ENCODE data around the gene RCAN2. TPM values are rescaled to one million over a fixed set of nuclear protein-coding genes. Genes with fewer than 3 reads are reported as not detected.

Gene RCAN2
- total RNA-seq, 1 experiment from 2014 or later: 0.05 TPM

DNA sequence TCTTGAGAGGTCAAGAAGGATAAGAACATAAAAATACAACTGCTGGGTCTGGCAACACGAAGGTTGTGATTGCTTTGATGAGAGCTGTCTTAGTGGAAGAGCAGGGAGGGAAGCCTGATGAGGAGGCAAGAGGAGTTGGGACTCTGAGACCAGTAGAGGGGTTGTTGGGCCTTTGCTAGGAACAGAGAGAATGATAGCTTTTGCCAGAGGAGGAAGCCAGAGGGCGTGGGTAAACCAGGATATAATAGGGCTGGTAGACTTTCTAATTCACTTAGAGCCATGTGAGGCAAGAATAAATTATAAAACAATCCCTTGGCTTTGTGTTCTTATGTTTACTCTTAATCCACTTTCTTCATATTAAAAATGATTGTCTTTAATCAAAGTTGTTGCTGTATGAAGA lies 78.6 kb downstream of the RCAN2 start:
- BruUV-seq (replicated peaks): no TSS peak
- intact Hi-C loops (cut with micrococcal nuclease; ENCODE audit: unreplicated experiment) (no loop called here), in situ Hi-C loops (cut with HindIII; ENCODE audit: low pct_unique_long_range_greater_than_20kb, low sequenced_read_pairs) (no loop called here)
- no peak for TF ChIP-seq TCF7L2 (IDR thresholded peaks at IDR 0.05; ENCODE audit: low read depth, low read length)
- TF ChIP-seq, protein P1, sequence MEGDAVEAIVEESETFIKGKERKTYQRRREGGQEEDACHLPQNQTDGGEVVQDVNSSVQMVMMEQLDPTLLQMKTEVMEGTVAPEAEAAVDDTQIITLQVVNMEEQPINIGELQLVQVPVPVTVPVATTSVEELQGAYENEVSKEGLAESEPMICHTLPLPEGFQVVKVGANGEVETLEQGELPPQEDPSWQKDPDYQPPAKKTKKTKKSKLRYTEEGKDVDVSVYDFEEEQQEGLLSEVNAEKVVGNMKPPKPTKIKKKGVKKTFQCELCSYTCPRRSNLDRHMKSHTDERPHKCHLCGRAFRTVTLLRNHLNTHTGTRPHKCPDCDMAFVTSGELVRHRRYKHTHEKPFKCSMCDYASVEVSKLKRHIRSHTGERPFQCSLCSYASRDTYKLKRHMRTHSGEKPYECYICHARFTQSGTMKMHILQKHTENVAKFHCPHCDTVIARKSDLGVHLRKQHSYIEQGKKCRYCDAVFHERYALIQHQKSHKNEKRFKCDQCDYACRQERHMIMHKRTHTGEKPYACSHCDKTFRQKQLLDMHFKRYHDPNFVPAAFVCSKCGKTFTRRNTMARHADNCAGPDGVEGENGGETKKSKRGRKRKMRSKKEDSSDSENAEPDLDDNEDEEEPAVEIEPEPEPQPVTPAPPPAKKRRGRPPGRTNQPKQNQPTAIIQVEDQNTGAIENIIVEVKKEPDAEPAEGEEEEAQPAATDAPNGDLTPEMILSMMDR (IDR thresholded peaks at IDR 0.05): no peak; the same call in 1 of the 2 replicates
- no peak for TF ChIP-seq REST (IDR thresholded peaks at IDR 0.05; ENCODE audit: insufficient read depth in 1 of 2, low read depth in 2 of 2, low read length in 1 of 2)
- TF ChIP-seq SIN3A (IDR thresholded peaks at IDR 0.05; ENCODE audit: borderline replicate concordance, insufficient read depth, low read depth, low read length): no peak
- TF ChIP-seq POLR2AphosphoS5 (IDR thresholded peaks at IDR 0.05; ENCODE audit: low read depth, low read length): no peak
- H3K36me3 ChIP-seq (ENCODE audit: control insufficient read depth, insufficient read depth, low read length): no peaks in the 10 kb centered on the region
- no peaks in the 10 kb centered on the region for H3K9me3 ChIP-seq (ENCODE audit: control insufficient read depth, insufficient read depth, low read depth, low read length)
- H3K4me1 ChIP-seq (ENCODE audit: control insufficient read depth, insufficient read depth, low read length): no peaks in the 10 kb centered on the region
- ATAC-seq (no peak), DNase-seq (ENCODE audit: low read depth, low spot score) (no peak)
- no peaks in the 10 kb centered on the region for H3K27me3 ChIP-seq (ENCODE audit: control insufficient read depth, insufficient read depth, low read length)
- ChIA-PET POLR2A (no interaction called here), CTCF (interaction anchor here (0.6 to 0.9 kb wide), 2 partner anchors 85 to 322 kb away, joined by 5 to 14 read pairs; no protein-coding TSS in a partner anchor)
- H3K4me3 ChIP-seq (ENCODE audit: low read depth in 2 of 2, low read length in 2 of 2): no peak overlapping the region
- H3K27ac ChIP-seq (ENCODE audit: low read length): no peak overlapping the region

DNA sequence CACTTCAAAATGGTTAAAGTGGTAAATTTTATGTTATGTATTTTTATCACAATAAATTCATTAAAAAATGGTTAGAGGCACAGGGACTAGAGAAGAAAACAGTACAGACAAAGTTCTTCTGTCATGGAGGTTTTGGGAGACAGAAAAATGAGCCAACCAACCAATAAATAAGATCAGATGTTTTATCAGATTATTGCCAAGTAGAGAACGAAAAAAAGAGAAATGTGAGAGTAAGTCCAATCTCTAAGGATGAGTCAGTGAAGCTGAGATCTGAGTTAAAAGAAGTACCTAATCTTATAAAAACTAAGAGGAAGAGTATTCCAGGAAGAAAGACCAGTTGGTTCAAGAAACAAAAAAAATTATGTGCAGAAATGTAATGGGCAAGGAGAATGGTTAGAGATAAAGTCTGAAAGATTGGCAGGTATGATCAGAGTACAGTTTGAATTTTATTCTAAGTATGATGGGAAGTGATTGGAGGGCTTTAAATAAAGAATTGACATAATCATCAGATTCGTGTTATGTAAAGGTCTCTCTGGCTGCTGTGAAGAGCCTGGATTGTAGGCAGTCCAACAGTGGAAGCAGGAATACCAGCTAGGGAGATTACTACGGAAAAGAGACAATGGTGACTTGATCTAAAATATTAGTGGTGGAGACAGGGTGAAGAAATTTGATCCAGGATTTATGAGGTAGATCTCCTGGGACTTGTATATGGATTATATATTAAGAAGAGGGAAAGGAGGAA lies 79.6 kb downstream of the RCAN2 start:
- DNase-seq (ENCODE audit: low read depth, low spot score) (no peak), ATAC-seq (no peak)
- POLR2A ChIA-PET: no interaction called here
- TF ChIP-seq POLR2AphosphoS5 (IDR thresholded peaks at IDR 0.05; ENCODE audit: low read depth, low read length) (no peak), REST (IDR thresholded peaks at IDR 0.05; ENCODE audit: insufficient read depth in 1 of 2, low read depth in 2 of 2, low read length in 1 of 2) (no peak), TCF7L2 (IDR thresholded peaks at IDR 0.05; ENCODE audit: low read depth, low read length) (no peak), SIN3A (IDR thresholded peaks at IDR 0.05; ENCODE audit: borderline replicate concordance, insufficient read depth, low read depth, low read length) (no peak)
- TF ChIP-seq, protein P1 (IDR thresholded peaks at IDR 0.05): no peak
- BruUV-seq (replicated peaks): no TSS peak
- intact Hi-C loops (cut with micrococcal nuclease; ENCODE audit: unreplicated experiment) (loop anchor here (2.0 kb wide), 1 partner anchor 481 kb away; no protein-coding TSS in a partner anchor), in situ Hi-C loops (cut with HindIII; ENCODE audit: low pct_unique_long_range_greater_than_20kb, low sequenced_read_pairs) (no loop called here)
- H3K4me3 ChIP-seq (ENCODE audit: low read depth in 2 of 2, low read length in 2 of 2): no peak overlapping the region
- no peaks in the 10 kb centered on the region for H3K4me1 ChIP-seq (ENCODE audit: control insufficient read depth, insufficient read depth, low read length)
- H3K27me3 ChIP-seq (ENCODE audit: control insufficient read depth, insufficient read depth, low read length): peaks cover 2% of the 10 kb centered on the region; the same call in 1 of the 2 replicates
- CTCF ChIA-PET: interaction anchor here (0.9 kb wide), 1 partner anchor 321 kb away, joined by 5 read pairs; no protein-coding TSS in a partner anchor
- H3K9me3 ChIP-seq (ENCODE audit: control insufficient read depth, insufficient read depth, low read depth, low read length): no peaks in the 10 kb centered on the region
- no peaks in the 10 kb centered on the region for H3K36me3 ChIP-seq (ENCODE audit: control insufficient read depth, insufficient read depth, low read length)
- no peak overlapping the region for H3K27ac ChIP-seq (ENCODE audit: low read length)
